H7 (cell line): Measurements from ENCODE around the gene VPS9D1. TPM values are rescaled to one million over a fixed set of nuclear protein-coding genes. Genes with fewer than 3 reads are reported as not detected.
A peak's percentile ranks its signal among the peaks of the same experiment; 100 is the strongest.

Experiments used
- DNase-seq: peaks from one replicate; pipeline ENCODE4 v3.0.0; 2012
- H3K27me3 ChIP-seq: 2 replicates; pipeline ENCODE4 v1.6.0; 2011; ENCODE audit warnings: mild to moderate bottlenecking, low read length; ENCODE audit not compliant: control insufficient read depth, insufficient read depth
- H3K36me3 ChIP-seq: replicated peaks from 2 replicates; pipeline ENCODE4 v1.5.1; 2011; ENCODE audit warnings: low read length; ENCODE audit not compliant: control insufficient read depth, insufficient read depth
- H3K4me3 ChIP-seq: 2 replicates; pipeline ENCODE4 v1.5.1; 2011; ENCODE audit warnings: low read depth, mild to moderate bottlenecking, control low read depth, low read length, moderate library complexity; ENCODE audit not compliant: insufficient read depth
- total RNA-seq: library from RNA; depleted of rRNA; stranded (reverse); fragments of >200 nt; shearing (Covaris generic); gene quantifications from 2 replicates; pipeline ENCODE4 v1.2.3, GENCODE V29; 2014

The VPS9D1 gene
- total RNA-seq, 1 experiment from 2014 or later, result 1.9 TPM

DNA sequence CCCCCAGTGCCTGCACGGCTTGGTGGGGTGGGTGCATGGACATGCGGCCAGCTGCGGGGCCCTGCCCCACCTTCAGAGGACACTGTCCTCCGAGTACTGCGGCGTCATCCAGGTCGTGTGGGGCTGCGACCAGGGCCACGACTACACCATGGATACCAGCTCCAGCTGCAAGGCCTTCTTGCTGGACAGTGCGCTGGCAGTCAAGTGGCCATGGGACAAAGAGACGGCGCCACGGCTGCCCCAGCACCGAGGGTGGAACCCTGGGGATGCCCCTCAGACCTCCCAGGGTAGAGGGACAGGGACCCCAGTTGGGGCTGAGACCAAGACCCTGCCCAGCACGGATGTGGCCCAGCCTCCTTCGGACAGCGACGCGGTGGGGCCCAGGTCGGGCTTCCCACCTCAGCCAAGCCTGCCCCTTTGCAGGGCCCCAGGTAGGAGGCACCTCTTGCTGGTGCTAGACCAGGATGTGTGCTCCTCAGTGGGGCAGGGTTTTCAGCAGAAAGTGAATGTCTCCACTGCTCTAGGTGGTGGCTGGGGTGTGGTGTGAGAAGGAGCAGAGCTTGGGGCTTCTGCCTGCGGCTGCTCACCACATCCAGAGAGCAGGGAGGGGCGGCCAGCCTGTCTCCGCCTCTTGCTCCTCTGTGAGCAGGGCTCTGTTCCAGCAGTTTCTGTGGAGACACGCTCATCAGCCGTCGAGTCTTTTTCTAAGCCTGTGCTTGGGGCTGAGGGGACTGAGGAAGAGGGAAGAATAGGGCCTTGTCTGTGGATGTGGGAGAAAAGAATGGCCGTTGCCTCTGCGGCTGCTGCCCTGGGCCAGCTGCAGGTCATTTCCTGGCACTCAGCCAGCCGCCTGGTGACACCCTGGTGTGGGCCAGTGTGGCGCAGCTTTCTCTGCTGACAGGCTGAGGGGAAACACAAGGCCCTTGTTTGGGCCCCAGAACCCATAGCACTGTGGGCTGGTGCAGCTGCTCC lies 2.9 kb upstream of the VPS9D1 start:
- H3K27me3 ChIP-seq, result peaks cover 17% of the 10 kb centered on the region
- no peak for DNase-seq
- H3K4me3 ChIP-seq, result no peak overlapping the region
- no peaks in the 10 kb centered on the region; the same call in none of the 2 replicates for H3K36me3 ChIP-seq

DNA sequence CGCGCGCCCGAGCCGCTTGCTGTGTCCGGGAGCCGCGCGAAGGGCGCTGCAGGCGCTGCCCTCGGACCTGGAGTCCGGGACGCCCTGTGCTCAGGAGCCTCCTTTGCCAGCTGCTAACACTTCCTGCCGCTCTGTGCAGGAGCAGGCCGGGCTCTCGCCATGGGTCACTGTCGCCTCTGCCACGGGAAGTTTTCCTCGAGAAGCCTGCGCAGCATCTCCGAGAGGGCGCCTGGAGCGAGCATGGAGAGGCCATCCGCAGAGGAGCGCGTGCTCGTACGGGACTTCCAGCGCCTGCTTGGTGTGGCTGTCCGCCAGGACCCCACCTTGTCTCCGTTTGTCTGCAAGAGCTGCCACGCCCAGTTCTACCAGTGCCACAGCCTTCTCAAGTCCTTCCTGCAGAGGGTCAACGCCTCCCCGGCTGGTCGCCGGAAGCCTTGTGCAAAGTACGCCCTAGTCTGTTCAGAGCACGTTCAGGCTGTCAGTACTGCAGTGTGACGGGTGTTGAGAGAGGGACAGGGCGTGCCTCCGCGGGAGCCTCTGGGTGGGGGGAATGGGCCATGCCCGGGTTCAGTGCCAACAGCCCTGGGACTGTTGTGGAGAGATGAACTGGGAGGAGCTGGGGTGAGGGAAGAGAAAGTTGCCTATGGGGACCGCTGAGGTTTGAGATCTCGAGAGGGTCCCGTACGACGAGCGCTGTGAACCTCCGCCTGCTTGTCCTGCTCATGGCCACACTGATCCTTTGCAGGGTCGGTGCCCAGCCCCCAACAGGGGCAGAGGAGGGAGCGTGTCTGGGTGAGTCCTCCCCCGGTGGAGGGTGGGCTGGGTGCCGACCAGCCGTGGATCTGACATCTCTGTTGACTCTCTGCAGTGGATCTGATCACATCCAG lies 1.9 kb upstream of the VPS9D1 start:
- H3K4me3 ChIP-seq, result peak overlapping the region; percentile 70
- H3K27me3 ChIP-seq, result peaks cover 20% of the 10 kb centered on the region
- peak; percentile 79 for DNase-seq

DNA sequence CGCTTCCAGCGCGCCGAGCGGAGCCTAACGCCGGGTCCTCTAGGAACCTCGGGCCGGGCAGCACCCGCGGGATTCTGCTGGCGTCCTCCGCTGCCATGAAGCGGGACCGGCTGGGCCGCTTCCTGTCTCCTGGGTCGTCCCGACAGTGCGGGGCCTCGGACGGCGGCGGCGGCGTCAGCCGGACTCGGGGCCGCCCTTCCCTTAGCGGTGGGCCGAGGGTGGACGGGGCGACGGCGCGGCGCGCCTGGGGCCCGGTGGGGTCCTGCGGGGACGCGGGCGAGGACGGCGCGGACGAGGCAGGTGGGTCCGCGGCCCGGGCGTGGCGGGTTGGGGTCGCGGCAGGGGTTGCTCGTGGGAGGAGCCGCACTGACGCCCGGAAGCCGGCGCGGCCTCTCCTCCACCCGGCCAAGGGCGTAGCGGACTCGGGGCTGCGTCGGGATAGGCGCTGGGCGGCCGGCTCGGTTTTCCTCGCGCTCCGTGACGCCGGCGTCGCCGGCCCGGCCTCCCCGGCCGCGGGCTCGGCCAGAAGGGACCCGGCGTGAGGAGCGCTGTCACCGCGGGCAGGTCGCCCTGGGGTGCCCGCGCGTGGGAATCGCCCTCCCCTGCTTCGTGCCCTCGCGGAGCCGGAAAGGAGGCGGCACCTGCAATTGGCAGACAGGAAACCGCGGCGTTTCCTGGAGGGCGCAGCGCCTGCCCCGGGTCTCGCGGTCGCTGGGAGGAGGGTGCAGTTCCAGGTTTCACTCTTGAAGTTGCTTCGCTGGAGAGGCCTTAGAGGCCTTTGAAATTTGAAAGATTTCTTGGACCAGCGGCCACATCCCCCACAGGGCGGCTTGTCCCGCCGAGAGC lies 1.1 kb upstream of the VPS9D1 start:
- peak; percentile 85 for DNase-seq
- Histone ChIP-seq H3K36me3 (no peaks in the 10 kb centered on the region; the same call in 1 of the 2 replicates), H3K27me3 (peaks cover 20% of the 10 kb centered on the region), H3K4me3 (peak overlapping the region; percentile 70)

More for the DNA sequence above, 1.9 kb upstream of the VPS9D1 start:
- H3K36me3 ChIP-seq, result no peaks in the 10 kb centered on the region; the same call in 1 of the 2 replicates

DNA sequence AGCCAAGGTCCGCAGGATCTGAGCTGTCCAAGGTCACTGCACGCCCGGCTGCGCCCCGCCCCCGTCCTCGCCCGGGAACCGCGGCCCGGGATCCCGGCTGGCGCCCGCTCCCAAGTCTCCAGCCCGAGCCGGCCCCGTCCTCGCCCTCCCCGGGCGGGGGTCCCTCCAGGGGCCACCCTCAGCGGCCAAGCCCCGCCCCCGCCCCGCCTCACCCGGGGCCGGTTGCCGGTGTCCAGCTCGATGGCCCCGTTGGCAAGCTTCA lies 216 bp downstream of the VPS9D1 start:
- peak overlapping the region; percentile 70 for H3K4me3 ChIP-seq
- H3K27me3 ChIP-seq, result peaks cover 20% of the 10 kb centered on the region
- peak; percentile 95 for DNase-seq
- H3K36me3 ChIP-seq, result no peaks in the 10 kb centered on the region; the same call in 1 of the 2 replicates

DNA sequence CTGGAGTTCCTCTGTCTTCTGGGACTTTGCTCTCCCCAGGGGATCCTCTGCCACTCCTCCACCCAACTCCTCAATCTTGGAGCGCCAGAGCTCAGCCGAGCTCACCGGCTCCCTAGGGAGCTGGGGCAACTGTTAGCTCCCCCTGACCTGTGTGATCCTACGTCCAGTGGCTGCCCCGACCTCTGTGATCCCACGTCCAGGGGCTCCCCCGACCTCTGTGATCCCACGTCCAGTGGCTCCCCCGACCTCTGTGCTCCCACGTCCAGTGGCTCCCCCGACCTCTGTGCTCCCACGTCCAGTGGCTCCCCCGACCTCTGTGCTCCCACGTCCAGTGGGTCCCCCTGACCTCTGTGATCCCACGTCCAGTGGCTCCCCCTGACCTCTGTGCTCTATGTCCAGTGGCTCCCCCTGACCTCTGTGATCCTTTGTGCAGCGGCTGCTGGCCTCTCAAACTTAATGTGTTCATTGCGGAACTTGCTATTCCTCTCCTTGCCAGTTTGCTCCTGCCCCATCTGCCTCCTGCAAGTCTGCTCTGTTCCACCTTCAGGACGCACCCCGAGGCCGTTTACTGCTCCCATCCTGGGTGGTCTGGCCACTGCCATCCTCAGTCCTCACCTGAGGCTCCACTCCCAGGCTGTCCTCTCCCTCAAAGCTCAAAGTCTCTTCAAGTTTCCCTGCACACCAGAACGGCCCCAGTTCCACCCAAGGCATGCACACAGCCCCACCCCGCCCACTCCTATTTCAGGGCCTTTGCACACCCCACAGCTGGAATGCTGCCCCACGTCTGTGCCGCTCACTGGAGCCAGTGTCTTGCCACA lies 2.8 kb downstream of the VPS9D1 start:
- H3K4me3 ChIP-seq, result no peak overlapping the region
- H3K36me3 ChIP-seq, result no peaks in the 10 kb centered on the region; the same call in 1 of the 2 replicates
- H3K27me3 ChIP-seq, result peaks cover 18% of the 10 kb centered on the region
- DNase-seq, result no peak

DNA sequence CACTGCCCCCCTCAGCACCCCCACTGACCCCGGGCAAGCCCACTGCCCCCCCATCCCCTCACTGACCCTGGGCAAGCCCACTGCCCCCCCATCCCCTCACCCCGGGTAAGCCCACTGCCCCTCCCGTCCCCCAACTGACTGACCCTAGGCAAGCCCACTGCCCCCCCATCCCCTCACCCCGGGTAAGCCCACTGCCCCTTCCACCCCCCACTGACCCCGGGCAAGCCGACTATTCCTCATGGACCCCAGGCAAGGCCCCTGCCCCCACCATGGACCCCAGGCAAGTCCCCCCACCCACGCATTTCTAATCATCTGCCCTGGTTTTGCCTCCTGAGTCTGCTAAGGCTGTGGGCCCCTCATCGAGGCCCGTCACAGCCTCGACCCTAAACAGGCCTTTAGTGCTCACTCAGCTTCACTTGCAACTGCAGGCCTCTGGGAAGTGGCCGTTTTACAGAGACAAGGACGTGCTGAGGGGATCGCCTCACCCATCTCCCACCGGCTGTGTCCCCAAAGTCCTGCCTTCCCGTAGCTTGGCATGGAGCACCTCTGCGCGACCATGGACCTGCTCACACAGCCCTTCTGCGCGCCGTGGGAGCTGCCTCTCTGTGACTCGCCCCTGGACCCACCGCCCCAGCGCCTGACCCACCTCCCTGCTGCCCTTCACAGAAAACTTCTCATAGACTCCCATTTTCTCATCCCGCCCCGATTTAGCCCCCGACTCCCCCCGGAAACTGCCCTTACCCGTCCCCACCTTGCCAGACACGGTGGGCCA lies 3.6 kb downstream of the VPS9D1 start:
- peaks cover 10% of the 10 kb centered on the region for H3K27me3 ChIP-seq
- DNase-seq, result no peak
- no peak overlapping the region for H3K4me3 ChIP-seq
- H3K36me3 ChIP-seq, result no peaks in the 10 kb centered on the region; the same call in 1 of the 2 replicates

DNA sequence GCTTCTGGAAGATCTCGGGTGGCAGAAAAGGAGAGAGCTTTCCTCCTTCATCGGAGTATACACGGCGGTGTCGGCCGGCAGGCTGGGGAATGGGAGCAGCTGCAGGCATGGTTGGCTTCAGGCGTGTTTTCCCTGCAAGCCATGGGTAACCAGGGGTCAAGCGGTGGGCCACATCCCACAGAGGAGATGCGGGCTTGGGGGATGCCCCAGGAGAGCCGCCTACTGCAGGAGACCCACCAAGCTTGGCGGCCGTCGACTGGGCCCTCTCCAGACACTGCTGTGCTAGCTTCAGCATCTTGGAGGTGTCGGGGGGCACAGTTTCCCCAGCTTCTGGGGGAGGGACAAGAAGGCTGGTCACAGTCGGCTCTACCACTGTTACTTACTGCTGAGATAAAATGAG lies 4.2 kb downstream of the VPS9D1 start:
- Histone ChIP-seq H3K27me3 (peaks cover 8% of the 10 kb centered on the region), H3K4me3 (no peak overlapping the region), H3K36me3 (no peaks in the 10 kb centered on the region; the same call in 1 of the 2 replicates)
- no peak for DNase-seq

DNA sequence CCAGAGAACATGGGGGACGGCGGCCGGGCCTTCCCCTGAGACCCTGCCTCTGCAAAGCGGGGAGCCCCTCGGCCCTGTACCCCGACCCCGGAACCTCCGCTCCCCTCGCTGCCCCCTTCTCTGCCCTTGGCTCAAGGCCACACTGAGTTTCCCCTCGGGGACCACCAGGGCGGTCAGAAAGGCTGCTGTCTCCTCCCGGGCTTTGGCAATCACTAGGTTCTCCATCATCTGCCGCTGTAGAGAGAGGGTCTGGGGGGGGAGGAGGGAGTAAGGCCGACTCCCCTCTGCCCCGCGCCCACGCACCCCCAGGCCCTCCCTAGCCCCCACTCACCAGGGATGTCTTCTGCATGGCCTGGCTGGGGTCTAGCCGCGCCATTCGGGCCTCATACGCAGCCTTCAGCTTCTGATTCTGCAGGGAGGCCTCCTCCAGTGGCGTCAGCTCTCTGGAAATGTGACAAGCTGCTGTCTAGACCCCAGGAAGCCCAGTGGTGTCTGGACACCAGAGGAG lies 8.4 kb downstream of the VPS9D1 start:
- no peaks in the 10 kb centered on the region; the same call in 1 of the 2 replicates for H3K36me3 ChIP-seq
- DNase-seq, result no peak
- peak overlapping the region; percentile 78 for H3K4me3 ChIP-seq
- H3K27me3 ChIP-seq, result no peaks in the 10 kb centered on the region

DNA sequence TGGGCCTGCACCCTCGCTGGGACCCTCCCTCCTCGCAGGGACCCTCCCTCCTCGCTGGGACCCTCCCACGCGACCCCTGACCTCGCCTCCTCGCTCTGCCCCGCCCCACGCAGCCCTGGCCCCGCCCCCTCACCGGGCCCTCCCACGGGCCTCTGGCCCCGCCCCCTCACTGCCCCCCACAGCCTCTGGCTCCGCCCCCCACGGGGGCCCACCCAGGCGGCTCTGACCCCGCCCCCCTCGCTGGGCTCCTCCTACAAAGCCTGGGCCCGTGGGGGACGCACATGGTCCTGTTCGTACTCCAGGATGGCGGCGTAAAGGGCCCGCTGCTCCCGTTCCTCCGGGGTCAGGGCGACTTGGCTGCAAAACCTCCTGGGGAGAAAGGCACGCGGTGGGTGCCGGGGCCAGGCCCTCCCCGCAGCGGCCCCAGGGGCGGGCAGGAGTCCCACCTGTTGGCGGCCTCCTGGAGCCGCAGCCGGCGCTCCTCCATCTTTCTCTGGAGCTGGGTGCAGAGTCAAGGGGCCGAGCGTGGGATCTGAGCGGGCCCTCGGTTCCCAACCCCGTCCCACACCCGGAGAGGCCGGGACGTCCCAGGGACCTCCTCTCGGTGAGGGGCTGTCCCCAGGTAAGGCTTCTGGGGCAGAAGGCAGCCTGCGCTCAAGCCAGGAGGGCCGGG lies 9.0 kb downstream of the VPS9D1 start:
- H3K27me3 ChIP-seq, result no peaks in the 10 kb centered on the region
- peak; percentile 98 for DNase-seq
- H3K4me3 ChIP-seq, result peak overlapping the region; percentile 78
- H3K36me3 ChIP-seq, result no peaks in the 10 kb centered on the region; the same call in 1 of the 2 replicates

DNA sequence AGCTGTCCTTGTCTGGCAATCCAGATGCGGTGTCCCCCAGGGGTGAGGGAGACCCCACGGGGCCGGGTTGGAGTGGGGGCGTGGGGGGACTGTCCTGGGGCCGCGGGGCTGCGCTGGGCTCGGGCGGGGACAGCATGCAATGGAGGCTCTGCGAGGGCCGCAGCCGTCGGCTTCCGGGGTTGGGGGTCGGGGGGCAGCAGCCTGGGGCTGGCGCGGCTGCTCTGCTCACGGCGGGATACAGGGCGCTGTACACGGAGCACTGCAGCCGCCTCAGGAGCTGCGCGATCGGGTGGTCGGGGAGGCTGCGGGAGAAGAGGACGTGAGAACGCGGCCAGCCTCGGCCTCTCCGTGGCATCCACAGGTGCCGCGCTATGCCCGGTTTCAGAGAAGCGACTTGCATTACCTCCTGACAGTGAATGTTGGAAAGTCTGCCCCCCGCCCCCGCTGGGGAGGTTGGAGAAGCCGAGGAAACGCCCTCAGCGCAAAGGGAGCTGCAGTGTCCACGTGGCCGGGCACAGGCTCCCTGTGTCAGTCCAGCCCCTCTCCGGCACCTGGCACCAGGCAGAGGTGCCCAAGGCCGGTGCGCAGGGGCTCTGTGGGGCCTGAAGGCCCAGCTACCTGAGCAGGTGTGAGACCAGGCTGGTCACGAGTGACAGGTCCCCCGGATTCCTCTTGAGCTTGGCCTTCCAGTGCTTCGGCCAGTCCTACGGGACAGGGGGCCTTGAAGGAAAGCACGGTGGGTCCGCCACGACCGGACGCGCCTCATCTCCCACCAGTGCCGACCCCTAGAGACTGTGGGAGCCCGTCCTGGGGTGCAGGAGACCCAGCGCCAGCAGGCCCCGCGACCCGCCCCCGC lies 9.8 kb downstream of the VPS9D1 start:
- no peaks in the 10 kb centered on the region for H3K27me3 ChIP-seq
- no peak for DNase-seq
- no peaks in the 10 kb centered on the region; the same call in 1 of the 2 replicates for H3K36me3 ChIP-seq
- H3K4me3 ChIP-seq, result peak overlapping the region; percentile 8; the same call in 1 of the 2 replicates

DNA sequence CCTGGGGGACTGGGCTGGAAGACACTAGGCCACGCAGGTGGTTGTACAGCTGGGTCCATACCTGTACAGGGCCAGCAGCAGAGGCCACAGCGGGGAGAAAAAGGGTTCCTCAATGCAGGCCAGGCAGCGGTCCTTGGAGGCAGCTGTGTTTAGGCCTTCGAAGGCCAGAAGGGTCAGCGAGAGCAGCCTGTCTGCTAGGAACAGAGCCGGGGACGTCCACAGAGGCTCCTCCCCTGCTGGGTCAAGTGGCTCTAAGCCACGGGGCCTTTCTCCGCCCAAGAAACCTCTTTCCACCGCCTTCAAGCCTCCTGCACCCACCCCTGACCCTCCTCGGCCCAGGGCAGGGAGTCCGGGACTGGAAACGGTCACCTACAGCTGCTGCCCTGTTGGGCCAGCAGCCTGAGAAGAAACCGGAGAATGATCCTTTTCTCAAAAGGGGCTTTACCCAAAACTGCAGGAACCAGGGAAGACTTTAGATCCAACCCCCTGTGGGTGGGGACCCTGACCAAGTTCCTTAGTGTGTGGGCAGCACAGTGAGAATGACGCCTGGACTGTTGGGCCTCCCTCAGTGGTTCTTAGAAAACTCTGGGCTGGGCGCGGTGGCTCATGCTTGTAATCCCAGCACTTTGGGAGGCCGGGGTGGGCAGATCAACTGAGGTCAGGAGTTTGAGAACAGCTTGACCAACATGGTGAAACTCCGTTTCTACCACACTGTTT lies 10.8 kb downstream of the VPS9D1 start:
- Histone ChIP-seq H3K4me3 (no peak overlapping the region), H3K27me3 (no peaks in the 10 kb centered on the region; the same call in 1 of the 2 replicates), H3K36me3 (no peaks in the 10 kb centered on the region; the same call in 1 of the 2 replicates)
- no peak for DNase-seq
